Left lung (tissue), 10 donors: ENCODE results near the gene ALG12. TPM values are rescaled to one million over a fixed set of nuclear protein-coding genes. Genes with fewer than 3 reads are reported as not detected.
A peak's percentile ranks its signal among the peaks of the same experiment; 100 is the strongest.

Experiments used
- ATAC-seq: fragments of 200-7000 bp; cut with Tn5 transposase; one replicate; pipeline ENCODE4 v1.9.1; 2020; ENCODE audit warnings: moderate library complexity
- DNase-seq, 4 donors: peaks; one replicate each; pipeline ENCODE4 v3.0.0-alpha.2; 2013 to 2020
- H3K27ac ChIP-seq, 2 donors: fragments of 200-600 bp; sonication (generic) in 1 of 2; one replicate each; pipeline versions ENCODE4 v1.5.0 to v1.8.0; 2020 to 2021
- H3K27me3 ChIP-seq, 2 donors: fragments of 200-600 bp; sonication (generic) in 1 of 2; one replicate each; pipeline versions ENCODE4 v1.5.0 to v1.8.0; 2020 to 2021
- H3K36me3 ChIP-seq, 2 donors: fragments of 200-600 bp; sonication (generic) in 1 of 2; one replicate each; pipeline versions ENCODE4 v1.5.0 to v1.8.0; 2020 to 2021
- H3K4me1 ChIP-seq, 2 donors: fragments of 200-600 bp; one replicate each; pipeline ENCODE4 v1.8.0; 2021
- H3K4me3 ChIP-seq, 2 donors: fragments of 200-600 bp; sonication (generic) in 1 of 2; one replicate each; pipeline versions ENCODE4 v1.5.0 to v1.8.0; 2020 to 2021; ENCODE audit warnings: mild to moderate bottlenecking in 1 of 2
- H3K9me3 ChIP-seq, 2 donors: fragments of 200-600 bp; sonication (generic) in 1 of 2; one replicate each; pipeline versions ENCODE4 v1.5.0 to v1.8.0; 2020 to 2021
- intact Hi-C, 2 donors: fragments of 100-400 bp; cut with DNase I; formaldehyde crosslinking; loops; one replicate each; pipeline versions ENCODE4 v1.11.2 to v1.14.2; 2022
- polyA plus RNA-seq, 6 donors: library from polyadenylated mRNA; unstranded; fragments of 120-200 nt; gene quantifications; one replicate each; pipeline ENCODE4 v1.2.1, GENCODE V29; 2013; ENCODE audit not compliant: insufficient read length in 6 of 6
- total RNA-seq, 2 donors: library from RNA; stranded (reverse); fragmentation: NEBNext Ultra II Directional; extraction: Animal tissue kit (Norgen Biotek cat#: 25700); gene quantifications; one replicate each; pipeline ENCODE4 v1.2.1, GENCODE V29; 2021
- TF ChIP-seq, protein P1 (sequence below), 2 donors: fragments of 200-600 bp; sonication (generic) in 1 of 2; IDR thresholded peaks; one replicate each; pipeline versions ENCODE4 v1.5.0 to v1.8.0; 2021; ENCODE audit warnings: antibody characterized with exemption in 2 of 2
- donor health status: DM: no; HTN: yes; CAD: no.
- donor health status: DM: no; HTN: no; CAD: no.

Gene ALG12
- total and polyA plus RNA-seq, 8 donors, result 16.4 to 35.2 (median 24.7) TPM

DNA sequence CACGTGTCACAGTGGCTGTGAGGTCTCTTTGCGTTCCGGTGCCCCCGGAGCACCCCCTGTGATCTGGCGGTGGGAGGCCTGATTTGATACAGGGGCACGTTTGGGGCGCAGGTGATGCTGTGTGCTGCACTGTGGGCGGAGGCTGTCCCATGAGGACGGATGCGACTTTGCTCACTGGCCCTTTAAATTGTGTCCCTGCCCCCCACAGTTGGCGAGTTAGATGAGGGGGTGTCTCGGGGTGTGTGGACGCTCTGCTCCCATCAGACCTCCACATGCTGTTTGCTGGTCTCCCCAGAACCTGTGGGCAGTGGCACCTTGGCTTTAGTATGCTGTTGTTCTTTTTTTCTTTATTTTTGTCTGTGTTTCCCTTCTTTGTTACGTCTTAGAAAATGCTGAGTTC, 59.4 kb downstream of the ALG12 start:
- DNase-seq, result no peak
- no peaks in the 10 kb centered on the region for H3K36me3 ChIP-seq
- no peaks in the 10 kb centered on the region for H3K27me3 ChIP-seq
- ATAC-seq, result no peak
- no peaks in the 10 kb centered on the region for H3K9me3 ChIP-seq
- TF ChIP-seq, protein P1, sequence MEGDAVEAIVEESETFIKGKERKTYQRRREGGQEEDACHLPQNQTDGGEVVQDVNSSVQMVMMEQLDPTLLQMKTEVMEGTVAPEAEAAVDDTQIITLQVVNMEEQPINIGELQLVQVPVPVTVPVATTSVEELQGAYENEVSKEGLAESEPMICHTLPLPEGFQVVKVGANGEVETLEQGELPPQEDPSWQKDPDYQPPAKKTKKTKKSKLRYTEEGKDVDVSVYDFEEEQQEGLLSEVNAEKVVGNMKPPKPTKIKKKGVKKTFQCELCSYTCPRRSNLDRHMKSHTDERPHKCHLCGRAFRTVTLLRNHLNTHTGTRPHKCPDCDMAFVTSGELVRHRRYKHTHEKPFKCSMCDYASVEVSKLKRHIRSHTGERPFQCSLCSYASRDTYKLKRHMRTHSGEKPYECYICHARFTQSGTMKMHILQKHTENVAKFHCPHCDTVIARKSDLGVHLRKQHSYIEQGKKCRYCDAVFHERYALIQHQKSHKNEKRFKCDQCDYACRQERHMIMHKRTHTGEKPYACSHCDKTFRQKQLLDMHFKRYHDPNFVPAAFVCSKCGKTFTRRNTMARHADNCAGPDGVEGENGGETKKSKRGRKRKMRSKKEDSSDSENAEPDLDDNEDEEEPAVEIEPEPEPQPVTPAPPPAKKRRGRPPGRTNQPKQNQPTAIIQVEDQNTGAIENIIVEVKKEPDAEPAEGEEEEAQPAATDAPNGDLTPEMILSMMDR (IDR thresholded peaks at IDR 0.05), result no peak
- peaks cover 19 to 44% of the 10 kb centered on the region in 2 donors for H3K4me1 ChIP-seq
- H3K27ac ChIP-seq, result no peak overlapping the region
- intact Hi-C loops, result no loop called here
- no peak overlapping the region for H3K4me3 ChIP-seq

DNA sequence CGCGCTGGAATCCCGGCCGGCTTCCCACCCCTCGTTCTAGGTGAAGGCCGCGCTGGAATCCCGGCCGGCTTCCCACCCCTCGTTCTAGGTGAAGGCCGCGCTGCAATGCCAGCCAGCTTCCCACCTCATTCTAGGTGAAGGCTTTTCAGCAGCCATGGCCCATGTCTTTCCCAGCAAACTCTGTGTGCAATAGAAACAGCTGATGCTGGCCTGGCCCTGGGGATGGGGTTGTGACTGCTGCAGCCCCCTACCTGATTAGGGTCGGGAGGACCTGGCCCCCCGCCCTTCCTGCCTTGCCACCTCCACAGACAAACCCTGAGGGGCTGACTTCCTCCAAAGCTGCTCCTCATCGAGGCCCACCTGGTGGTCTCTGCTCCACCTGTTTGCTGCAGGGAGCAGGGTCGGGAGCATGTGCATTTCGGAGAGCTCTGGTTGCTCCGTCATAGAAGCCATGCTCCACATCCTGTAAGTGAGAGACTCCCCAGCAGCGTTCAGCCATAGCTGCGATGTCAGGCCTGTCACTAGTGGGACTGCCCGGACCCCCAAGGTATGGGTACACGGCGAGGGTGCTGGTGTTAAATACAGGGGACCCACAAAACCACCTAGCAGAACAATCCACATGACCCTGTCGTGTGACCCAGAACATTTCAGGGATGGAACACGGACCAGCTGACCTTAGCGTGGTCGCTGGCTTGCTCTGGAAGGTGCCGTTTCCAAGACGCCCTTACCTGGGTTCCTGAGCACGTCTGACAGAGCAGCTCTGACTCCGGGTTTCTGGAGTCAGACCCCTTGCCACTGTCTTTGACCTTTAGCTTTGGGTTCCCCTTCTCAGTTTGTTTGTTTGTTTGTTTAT, 61.2 kb downstream of the ALG12 start:
- intact Hi-C loops, result no loop called here

DNA sequence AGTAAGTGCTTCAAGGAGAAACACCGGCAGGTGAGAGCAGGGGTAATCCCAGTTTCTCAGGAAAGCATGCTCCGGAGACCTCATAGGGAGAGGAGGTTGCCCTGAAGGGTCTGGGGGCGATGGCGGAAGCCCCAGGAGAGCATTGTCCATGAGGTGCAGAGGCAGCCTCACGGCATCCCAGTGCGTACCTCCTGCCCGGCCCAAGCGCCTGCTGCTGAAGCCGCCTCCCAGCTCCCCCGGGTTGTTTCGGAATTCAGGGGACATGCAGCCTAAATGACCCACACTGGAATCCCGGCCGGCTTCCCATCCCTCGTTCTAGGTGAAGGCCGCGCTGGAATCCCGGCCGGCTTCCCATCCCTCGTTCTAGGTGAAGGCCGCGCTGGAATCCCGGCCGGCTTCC, 61.9 kb downstream of the ALG12 start:
- no peaks in the 10 kb centered on the region for H3K36me3 ChIP-seq
- no peaks in the 10 kb centered on the region for H3K9me3 ChIP-seq
- no peak for ATAC-seq
- intact Hi-C loops, result no loop called here
- no peak overlapping the region for H3K27ac ChIP-seq
- no peak for DNase-seq
- no peaks in the 10 kb centered on the region for H3K27me3 ChIP-seq
- H3K4me1 ChIP-seq, result peaks cover 16 to 41% of the 10 kb centered on the region in 2 donors
- TF ChIP-seq, protein P1 (IDR thresholded peaks at IDR 0.05), result no peak
- no peak overlapping the region for H3K4me3 ChIP-seq

More for the DNA sequence above, 61.2 kb downstream of the ALG12 start:
- H3K36me3 ChIP-seq, result no peaks in the 10 kb centered on the region
- ATAC-seq, result no peak
- TF ChIP-seq, protein P1 (IDR thresholded peaks at IDR 0.05), result no peak
- H3K27me3 ChIP-seq, result no peaks in the 10 kb centered on the region
- peaks cover 16 to 46% of the 10 kb centered on the region in 2 donors for H3K4me1 ChIP-seq
- H3K4me3 ChIP-seq, result no peak overlapping the region
- H3K9me3 ChIP-seq, result no peaks in the 10 kb centered on the region
- no peak for DNase-seq
- H3K27ac ChIP-seq, result no peak overlapping the region

DNA sequence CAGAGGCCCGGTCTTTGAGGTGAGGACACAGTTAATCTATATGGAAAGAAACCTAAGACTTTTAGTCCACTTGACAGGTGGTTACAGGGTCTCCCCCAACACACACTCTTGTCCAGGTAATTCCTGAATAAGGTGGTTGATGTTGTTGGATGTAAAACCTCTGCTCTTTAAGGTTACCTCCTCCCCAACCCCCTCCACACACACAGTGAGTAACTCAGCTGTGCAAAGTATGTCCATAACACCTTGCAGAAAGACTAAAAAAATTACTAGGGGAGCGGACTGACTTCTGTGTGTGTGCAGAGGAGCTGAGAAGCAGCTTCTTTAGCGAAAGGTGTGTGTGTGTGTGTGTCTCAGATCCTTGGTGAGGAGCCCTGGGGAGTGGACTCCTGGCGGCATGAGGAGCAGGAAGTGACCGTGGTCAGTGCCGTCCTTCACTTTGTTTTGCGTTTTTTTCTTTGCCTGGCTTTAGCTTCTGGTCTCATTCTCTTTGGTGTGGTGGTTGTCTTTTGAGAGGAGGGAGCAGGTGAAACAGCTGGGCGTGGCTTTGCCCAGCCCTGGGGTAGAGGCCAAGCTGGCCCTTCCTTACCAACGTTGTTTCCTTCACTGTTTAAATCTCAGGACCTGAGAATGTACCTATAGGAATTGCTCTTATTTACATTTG, 62.9 kb downstream of the ALG12 start:
- Histone ChIP-seq H3K4me3 (peak overlapping the region in 1 of 2 donors; percentile 74), H3K4me1 (peaks cover 16 to 37% of the 10 kb centered on the region in 2 donors), H3K27me3 (peaks cover 0 to 4% of the 10 kb centered on the region in 2 donors), H3K27ac (peak overlapping the region; percentile 63 to 77), H3K36me3 (no peaks in the 10 kb centered on the region), H3K9me3 (no peaks in the 10 kb centered on the region)
- DNase-seq (no peak), ATAC-seq (peak; percentile 2)
- TF ChIP-seq, protein P1 (IDR thresholded peaks at IDR 0.05), result no peak
- intact Hi-C loops, result no loop called here
